OCI-LY3 (cell line): ENCODE data around the gene FAT3.
A peak's percentile ranks its signal among the peaks of the same experiment; 100 is the strongest.

Experiments used
- H2AFZ ChIP-seq: fragments of 200-600, 300-600 bp; shearing (Covaris generic); 2 replicates; pipeline ENCODE4 v1.6.0; 2014; ENCODE audit warnings: antibody characterized with exemption, low read depth, low read length
- H3K27ac ChIP-seq: fragments of 200-600, 300-600 bp; sonication (generic); 2 replicates; pipeline ENCODE4 v1.5.1; 2014; ENCODE audit warnings: mild to moderate bottlenecking, low read length, moderate library complexity, mixed read lengths
- H3K27me3 ChIP-seq: fragments of 200-600, 300-600 bp; sonication (generic); 2 replicates; pipeline ENCODE4 v1.6.1; 2014; ENCODE audit warnings: low read depth, low read length, mixed read lengths
- H3K36me3 ChIP-seq: fragments of 200-600, 300-600 bp; sonication (generic); replicated peaks from 2 replicates; pipeline ENCODE3; 2014; ENCODE audit warnings: low read depth, low read length, mixed read lengths
- H3K4me1 ChIP-seq: fragments of 300-600, 200-600 bp; sonication (generic); 2 replicates; pipeline ENCODE4 v1.6.1; 2014; ENCODE audit warnings: low read length, mixed read lengths
- H3K4me2 ChIP-seq: fragments of 200-600, 300-600 bp; sonication (generic); 2 replicates; pipeline ENCODE4 v1.6.1; 2014; ENCODE audit warnings: low read length, mixed read lengths
- H3K4me3 ChIP-seq: fragments of 300-600, 200-600 bp; sonication (generic); 2 replicates; pipeline ENCODE4 v1.5.1; 2014; ENCODE audit warnings: antibody characterized with exemption, mild to moderate bottlenecking, low read length, moderate library complexity
- H3K79me2 ChIP-seq: fragments of 300-600, 200-600 bp; shearing (Covaris generic); 2 replicates; pipeline ENCODE4 v1.6.1; 2014; ENCODE audit warnings: mild to moderate bottlenecking, low read length, mixed read lengths
- H3K9ac ChIP-seq: fragments of 300-600, 200-600 bp; shearing (Covaris generic); 2 replicates; pipeline ENCODE4 v1.6.0; 2014; ENCODE audit warnings: mild to moderate bottlenecking, low read length, moderate library complexity
- H3K9me3 ChIP-seq: fragments of 200-600, 300-600 bp; shearing (Covaris generic); 2 replicates; pipeline ENCODE4 v1.6.1; 2014; ENCODE audit warnings: low read length, mixed read lengths; ENCODE audit not compliant: insufficient read depth
- H4K20me1 ChIP-seq: fragments of 200-600, 300-600 bp; sonication (generic); 2 replicates; pipeline ENCODE4 v1.6.1; 2016; ENCODE audit warnings: low read length, mixed read lengths; ENCODE audit not compliant: insufficient read depth
- EZH2phosphoT487 ChIP-seq: fragments of 200-600 bp; shearing (Covaris generic); IDR thresholded peaks from 2 replicates; pipeline ENCODE4 v1.6.1; 2018; ENCODE audit warnings: antibody characterized with exemption, mixed run types, low read depth
- TF ChIP-seq, protein P1 (sequence below): fragments of 200-600, 300-600 bp; sonication (generic); IDR thresholded peaks from 2 replicates; pipeline ENCODE4 v1.5.1; 2014; ENCODE audit warnings: antibody characterized with exemption, low read length, low read depth

The FAT3 gene

DNA sequence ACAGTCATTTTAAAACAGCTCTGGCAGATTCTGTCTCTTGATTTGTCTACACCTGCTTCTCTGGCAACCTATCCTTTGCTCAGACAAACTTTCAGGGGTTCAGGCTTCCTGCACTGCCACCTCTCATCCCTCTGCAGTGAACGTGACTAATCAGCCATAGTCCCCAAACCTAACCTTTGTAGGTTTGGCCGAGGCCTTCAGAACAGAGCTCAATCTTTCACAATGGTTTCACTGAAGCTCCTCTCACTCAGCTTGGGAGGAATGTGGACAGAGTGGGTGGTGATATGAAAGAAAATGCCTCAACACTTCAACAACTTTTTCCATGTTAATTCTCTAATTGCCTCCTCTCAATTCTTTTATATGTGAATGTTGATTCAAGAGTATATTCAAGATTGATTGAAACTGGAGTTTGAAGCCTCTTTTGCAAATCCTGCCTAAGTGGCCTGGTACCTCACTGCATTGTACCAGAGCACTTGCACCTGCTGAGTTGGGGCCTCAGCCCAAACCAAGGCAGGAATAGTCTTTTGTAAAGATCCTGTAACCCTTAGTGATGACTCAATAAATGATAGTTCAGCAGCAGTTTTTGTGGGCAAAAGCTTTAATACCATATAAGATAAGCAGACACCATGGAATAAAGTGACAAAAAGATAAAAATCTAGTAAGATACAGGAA is 33.9 kb upstream of the FAT3 start:
- H3K9ac ChIP-seq = no peak overlapping the region
- H3K4me2 ChIP-seq = no peak overlapping the region
- H3K27me3 ChIP-seq = no peaks in the 10 kb centered on the region
- 0 out of 2 replicates have a peak overlapping the region, but pooled peaks have one; percentile 22 for H2AFZ ChIP-seq
- H3K36me3 ChIP-seq = no peaks in the 10 kb centered on the region
- no peaks in the 10 kb centered on the region for H4K20me1 ChIP-seq
- no peaks in the 10 kb centered on the region for H3K79me2 ChIP-seq
- no peaks in the 10 kb centered on the region for H3K4me1 ChIP-seq
- H3K9me3 ChIP-seq = no peaks in the 10 kb centered on the region
- no peak overlapping the region for H3K4me3 ChIP-seq
- no peak overlapping the region for H3K27ac ChIP-seq
- TF ChIP-seq, protein P1, sequence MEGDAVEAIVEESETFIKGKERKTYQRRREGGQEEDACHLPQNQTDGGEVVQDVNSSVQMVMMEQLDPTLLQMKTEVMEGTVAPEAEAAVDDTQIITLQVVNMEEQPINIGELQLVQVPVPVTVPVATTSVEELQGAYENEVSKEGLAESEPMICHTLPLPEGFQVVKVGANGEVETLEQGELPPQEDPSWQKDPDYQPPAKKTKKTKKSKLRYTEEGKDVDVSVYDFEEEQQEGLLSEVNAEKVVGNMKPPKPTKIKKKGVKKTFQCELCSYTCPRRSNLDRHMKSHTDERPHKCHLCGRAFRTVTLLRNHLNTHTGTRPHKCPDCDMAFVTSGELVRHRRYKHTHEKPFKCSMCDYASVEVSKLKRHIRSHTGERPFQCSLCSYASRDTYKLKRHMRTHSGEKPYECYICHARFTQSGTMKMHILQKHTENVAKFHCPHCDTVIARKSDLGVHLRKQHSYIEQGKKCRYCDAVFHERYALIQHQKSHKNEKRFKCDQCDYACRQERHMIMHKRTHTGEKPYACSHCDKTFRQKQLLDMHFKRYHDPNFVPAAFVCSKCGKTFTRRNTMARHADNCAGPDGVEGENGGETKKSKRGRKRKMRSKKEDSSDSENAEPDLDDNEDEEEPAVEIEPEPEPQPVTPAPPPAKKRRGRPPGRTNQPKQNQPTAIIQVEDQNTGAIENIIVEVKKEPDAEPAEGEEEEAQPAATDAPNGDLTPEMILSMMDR = no peak
- no peak for TF ChIP-seq EZH2phosphoT487

DNA sequence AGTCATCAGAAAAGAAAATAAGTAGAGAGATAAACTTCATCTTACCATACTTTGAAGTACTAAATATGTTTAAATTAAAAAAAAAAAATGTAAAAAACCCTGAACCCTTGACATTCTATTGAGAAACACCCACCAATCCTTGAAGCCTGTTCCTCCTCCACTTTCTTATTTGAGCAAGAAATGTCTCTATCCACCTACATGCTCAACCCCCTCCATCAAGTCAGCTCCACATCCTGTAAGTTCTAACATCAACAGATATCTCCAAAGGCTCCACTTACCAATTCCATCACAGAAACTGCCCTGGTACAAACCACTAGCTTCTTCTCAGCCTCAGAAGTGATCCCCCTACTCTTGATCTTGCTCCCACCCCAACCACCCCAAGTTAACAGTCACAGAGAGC is 32.5 kb upstream of the FAT3 start:
- no peak overlapping the region for H3K9ac ChIP-seq
- H3K4me2 ChIP-seq = no peak overlapping the region
- no peaks in the 10 kb centered on the region for H3K27me3 ChIP-seq
- H4K20me1 ChIP-seq = no peaks in the 10 kb centered on the region
- H3K27ac ChIP-seq = no peak overlapping the region
- no peak overlapping the region for H3K4me3 ChIP-seq
- no peaks in the 10 kb centered on the region for H3K79me2 ChIP-seq
- TF ChIP-seq, protein P1 = no peak
- no peak for TF ChIP-seq EZH2phosphoT487
- H2AFZ ChIP-seq = no peak overlapping the region
- H3K9me3 ChIP-seq = no peaks in the 10 kb centered on the region
- no peaks in the 10 kb centered on the region for H3K4me1 ChIP-seq
- H3K36me3 ChIP-seq = no peaks in the 10 kb centered on the region

DNA sequence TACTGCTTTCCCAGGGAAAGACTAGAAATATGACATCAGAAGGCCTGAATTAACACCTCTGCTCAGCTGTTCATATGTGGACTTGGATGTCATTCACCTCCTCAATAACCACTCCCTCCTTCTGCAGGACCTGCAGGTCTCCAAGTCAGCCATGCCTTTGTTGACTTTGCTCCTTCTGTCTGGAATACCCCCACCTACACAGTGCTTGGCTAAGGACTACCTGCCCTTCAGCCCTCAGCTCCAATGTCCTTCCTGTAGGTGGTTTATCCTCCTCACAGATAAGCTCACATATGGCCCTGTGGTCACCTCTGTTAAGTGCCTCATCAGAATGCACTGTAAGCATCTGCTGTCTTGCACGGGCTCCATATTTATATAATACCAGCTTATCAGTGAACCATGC is 26.4 kb upstream of the FAT3 start:
- Histone ChIP-seq H2AFZ (no peak overlapping the region), H3K9ac (no peak overlapping the region), H3K27me3 (no peaks in the 10 kb centered on the region), H3K4me2 (no peak overlapping the region), H3K36me3 (no peaks in the 10 kb centered on the region), H3K9me3 (no peaks in the 10 kb centered on the region), H3K27ac (no peak overlapping the region), H4K20me1 (no peaks in the 10 kb centered on the region), H3K4me1 (no peaks in the 10 kb centered on the region), H3K79me2 (no peaks in the 10 kb centered on the region), H3K4me3 (no peak overlapping the region)
- TF ChIP-seq, protein P1 = no peak
- TF ChIP-seq EZH2phosphoT487 = no peak

DNA sequence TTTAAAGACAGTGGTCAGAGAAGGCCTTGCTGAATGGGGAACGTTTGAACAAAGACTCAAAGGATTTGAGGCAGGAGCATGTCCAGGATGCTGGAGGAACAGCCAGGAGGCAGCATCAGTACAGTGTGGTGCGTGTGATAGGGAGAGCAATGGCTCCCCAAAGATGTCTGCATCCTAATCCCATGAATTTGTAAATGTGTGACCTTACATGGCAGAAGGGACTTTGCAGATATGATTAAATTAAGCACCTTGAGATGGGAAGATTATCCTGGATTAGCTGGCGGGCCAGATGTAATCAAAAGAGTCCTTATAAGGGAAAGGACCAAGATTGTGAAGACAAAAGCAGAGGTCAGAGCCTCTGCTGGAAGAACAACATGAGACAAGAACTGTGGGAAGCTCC is 24.6 kb upstream of the FAT3 start:
- no peaks in the 10 kb centered on the region for H3K36me3 ChIP-seq
- H3K27me3 ChIP-seq = no peaks in the 10 kb centered on the region
- no peak overlapping the region for H3K4me3 ChIP-seq
- H2AFZ ChIP-seq = no peak overlapping the region
- H3K79me2 ChIP-seq = no peaks in the 10 kb centered on the region
- H4K20me1 ChIP-seq = no peaks in the 10 kb centered on the region
- H3K27ac ChIP-seq = no peak overlapping the region
- H3K4me2 ChIP-seq = no peak overlapping the region
- TF ChIP-seq, protein P1 = no peak
- TF ChIP-seq EZH2phosphoT487 = no peak
- no peaks in the 10 kb centered on the region for H3K4me1 ChIP-seq
- no peak overlapping the region for H3K9ac ChIP-seq
- no peaks in the 10 kb centered on the region for H3K9me3 ChIP-seq
